Osteoblast (primary cell): Measurements from ENCODE around the gene ADGRD1. TPM values are rescaled to one million over a fixed set of nuclear protein-coding genes. Genes with fewer than 3 reads are reported as not detected.
"Not testable (repeated sequence)": the region's sequence is repeated elsewhere in the genome, so short reads cannot be mapped to it uniquely, and the experiment has no call there.

Experiments used
- DNase-seq: peaks from one replicate; pipeline ENCODE4 v3.0.0; 2011; ENCODE audit warnings: low spot score, mixed read lengths; ENCODE audit not compliant: insufficient read length; ENCODE audit errors: missing footprints
- H2AFZ ChIP-seq: 2 replicates; pipeline ENCODE4 v1.6.0; 2011; ENCODE audit warnings: mild to moderate bottlenecking, low read length
- H3K27ac ChIP-seq: 2 replicates; pipeline ENCODE4 v1.5.1; 2011; ENCODE audit warnings: mild to moderate bottlenecking, low read depth, low read length, moderate library complexity
- H3K27me3 ChIP-seq: 2 replicates; pipeline ENCODE4 v1.6.0; 2012; ENCODE audit warnings: mild to moderate bottlenecking, control low read depth, inconsistent platforms, low read length, moderate library complexity; ENCODE audit not compliant: insufficient read depth
- H3K36me3 ChIP-seq: 2 replicates; pipeline ENCODE4 v1.5.1; 2011; ENCODE audit warnings: mild to moderate bottlenecking, low read length, control low read depth, moderate library complexity; ENCODE audit not compliant: insufficient read depth
- H3K4me1 ChIP-seq: 2 replicates; pipeline ENCODE4 v1.5.1; 2011; ENCODE audit warnings: mild to moderate bottlenecking, low read length, control low read depth, moderate library complexity; ENCODE audit not compliant: insufficient read depth
- H3K4me2 ChIP-seq: 2 replicates; pipeline ENCODE4 v1.6.0; 2011; ENCODE audit warnings: mild to moderate bottlenecking, low read length; ENCODE audit not compliant: insufficient read depth
- H3K4me3 ChIP-seq: fragments of 200-600 bp; sonication (generic); 3 replicates; pipeline ENCODE4 v1.5.1; 2012; ENCODE audit warnings: mild to moderate bottlenecking, low read length, inconsistent platforms; ENCODE audit not compliant: insufficient read depth
- H3K79me2 ChIP-seq: 2 replicates; pipeline ENCODE4 v1.6.0; 2012; ENCODE audit warnings: mild to moderate bottlenecking, low read length, control low read depth, inconsistent platforms; ENCODE audit not compliant: insufficient read depth
- H3K9me3 ChIP-seq: 2 replicates; pipeline ENCODE4 v1.5.1; 2011; ENCODE audit warnings: low read depth, low read length, control low read depth
- H4K20me1 ChIP-seq: 2 replicates; pipeline ENCODE4 v1.6.0; 2012; ENCODE audit warnings: mild to moderate bottlenecking, low read length, control low read depth; ENCODE audit not compliant: insufficient read depth
- total RNA-seq: library from RNA; depleted of rRNA; stranded (reverse); fragments of >200 nt; gene quantifications from 2 replicates; pipeline ENCODE4 v1.2.3, GENCODE V29; 2012
- TF ChIP-seq, protein P1 (sequence below): IDR thresholded peaks from 2 replicates; pipeline ENCODE4 v1.5.1; 2011; ENCODE audit warnings: mild to moderate bottlenecking, low read depth, low read length, moderate library complexity; ENCODE audit errors: extremely low read depth

ADGRD1 gene
- total RNA-seq, 1 donor, result 0.72 TPM

DNA sequence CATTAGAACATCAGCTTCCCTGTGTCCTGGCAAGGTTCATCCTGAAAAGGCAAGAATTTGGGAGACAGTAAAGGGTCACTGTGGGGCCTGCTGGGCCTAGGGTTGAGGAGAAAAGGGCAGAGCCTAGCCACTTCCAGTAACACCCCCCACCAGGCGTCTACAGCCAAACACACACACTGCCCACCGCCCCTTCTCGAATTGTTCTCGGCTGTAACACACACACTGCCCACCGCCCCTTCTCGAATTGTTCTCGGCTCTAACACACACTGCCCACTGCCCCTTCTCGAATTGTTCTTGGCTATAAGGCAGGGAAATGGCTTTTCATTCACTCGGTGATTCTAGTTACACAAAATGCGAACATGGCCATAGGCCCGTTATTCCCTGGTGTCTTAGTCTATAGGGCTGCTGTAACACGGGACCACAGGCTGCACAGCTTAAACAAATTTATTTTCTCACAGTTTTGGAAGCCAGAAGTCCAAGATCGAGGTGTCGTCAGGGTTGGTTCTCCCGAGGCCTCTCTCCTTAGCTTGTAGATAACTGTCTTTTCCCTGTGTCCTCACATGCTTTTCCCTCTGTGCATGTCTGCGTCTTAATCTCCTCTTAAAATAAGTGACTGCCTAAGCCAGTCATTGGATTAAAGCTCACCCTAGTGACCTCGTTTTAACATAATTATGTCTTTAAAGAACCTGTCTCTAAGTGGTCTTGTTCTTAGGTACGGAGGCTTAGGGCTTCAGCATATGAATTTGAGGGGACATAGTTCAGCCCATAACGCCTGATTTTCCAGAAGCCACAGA is 171.0 kb downstream of the ADGRD1 start:
- TF ChIP-seq, protein P1, sequence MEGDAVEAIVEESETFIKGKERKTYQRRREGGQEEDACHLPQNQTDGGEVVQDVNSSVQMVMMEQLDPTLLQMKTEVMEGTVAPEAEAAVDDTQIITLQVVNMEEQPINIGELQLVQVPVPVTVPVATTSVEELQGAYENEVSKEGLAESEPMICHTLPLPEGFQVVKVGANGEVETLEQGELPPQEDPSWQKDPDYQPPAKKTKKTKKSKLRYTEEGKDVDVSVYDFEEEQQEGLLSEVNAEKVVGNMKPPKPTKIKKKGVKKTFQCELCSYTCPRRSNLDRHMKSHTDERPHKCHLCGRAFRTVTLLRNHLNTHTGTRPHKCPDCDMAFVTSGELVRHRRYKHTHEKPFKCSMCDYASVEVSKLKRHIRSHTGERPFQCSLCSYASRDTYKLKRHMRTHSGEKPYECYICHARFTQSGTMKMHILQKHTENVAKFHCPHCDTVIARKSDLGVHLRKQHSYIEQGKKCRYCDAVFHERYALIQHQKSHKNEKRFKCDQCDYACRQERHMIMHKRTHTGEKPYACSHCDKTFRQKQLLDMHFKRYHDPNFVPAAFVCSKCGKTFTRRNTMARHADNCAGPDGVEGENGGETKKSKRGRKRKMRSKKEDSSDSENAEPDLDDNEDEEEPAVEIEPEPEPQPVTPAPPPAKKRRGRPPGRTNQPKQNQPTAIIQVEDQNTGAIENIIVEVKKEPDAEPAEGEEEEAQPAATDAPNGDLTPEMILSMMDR, result no peak
- Histone ChIP-seq H3K9me3 (no peaks in the 10 kb centered on the region), H3K4me3 (no peak overlapping the region), H3K27me3 (no peaks in the 10 kb centered on the region), H3K27ac (no peak overlapping the region), H3K4me1 (no peaks in the 10 kb centered on the region), H3K79me2 (no peaks in the 10 kb centered on the region), H4K20me1 (no peaks in the 10 kb centered on the region), H3K36me3 (no peaks in the 10 kb centered on the region), H3K4me2 (no peak overlapping the region), H2AFZ (no peak overlapping the region)
- DNase-seq, result no peak

DNA sequence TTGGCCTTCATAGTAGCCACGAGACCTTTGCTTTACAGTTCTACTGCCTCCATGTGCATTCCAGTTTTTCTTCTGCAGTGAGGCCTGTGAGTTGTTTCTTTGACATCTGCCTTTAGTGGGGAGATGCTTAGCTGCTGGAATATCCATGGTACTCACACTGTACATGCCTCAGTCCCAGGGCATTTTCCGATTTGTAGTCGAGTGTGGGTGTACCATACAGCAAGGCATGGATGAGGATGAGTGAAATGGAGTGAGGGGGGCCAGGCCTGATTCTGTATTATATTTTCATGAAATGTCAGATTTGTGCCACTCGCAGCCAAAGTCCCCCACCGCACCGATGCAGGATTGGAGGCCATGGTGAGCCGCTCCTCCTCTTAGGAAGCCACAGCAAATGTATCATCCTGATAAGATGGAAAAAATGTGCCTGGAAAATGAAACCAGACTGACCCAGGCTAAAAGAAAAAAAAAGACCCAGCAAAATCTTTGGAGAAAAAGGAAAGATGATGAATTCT is 173.0 kb downstream of the ADGRD1 start:
- no peak overlapping the region for H3K4me2 ChIP-seq
- no peaks in the 10 kb centered on the region for H3K27me3 ChIP-seq
- peak; percentile 54 for DNase-seq
- no peak overlapping the region for H3K27ac ChIP-seq
- no peak overlapping the region for H3K4me3 ChIP-seq
- H2AFZ ChIP-seq, result no peak overlapping the region
- H3K36me3 ChIP-seq, result no peaks in the 10 kb centered on the region
- TF ChIP-seq, protein P1, result no peak
- no peaks in the 10 kb centered on the region for H3K4me1 ChIP-seq
- no peaks in the 10 kb centered on the region for H3K79me2 ChIP-seq
- no peaks in the 10 kb centered on the region for H3K9me3 ChIP-seq
- H4K20me1 ChIP-seq, result no peaks in the 10 kb centered on the region

DNA sequence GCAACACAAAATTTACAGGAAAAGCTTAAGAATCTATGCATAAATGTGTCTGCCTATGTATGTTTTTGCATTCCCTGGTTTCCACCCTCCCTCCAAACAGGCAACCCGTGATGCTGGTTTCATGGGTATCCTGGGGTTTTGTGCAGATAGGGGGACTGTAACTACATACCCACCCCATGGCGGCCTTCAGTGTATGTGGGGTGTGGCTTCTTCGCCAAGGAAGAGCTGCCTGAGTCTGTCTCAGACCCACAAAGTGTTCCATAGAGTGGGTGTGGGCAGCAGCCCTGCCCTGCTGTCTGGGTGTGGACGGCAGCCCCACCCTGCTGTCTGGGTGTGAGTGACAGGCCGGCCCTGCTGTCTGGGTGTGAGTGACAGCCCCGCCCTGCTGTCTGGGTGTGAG is 174.8 kb downstream of the ADGRD1 start:
- H2AFZ ChIP-seq, result no peak overlapping the region
- TF ChIP-seq, protein P1, result no peak
- no peaks in the 10 kb centered on the region for H3K36me3 ChIP-seq
- no peaks in the 10 kb centered on the region for H4K20me1 ChIP-seq
- H3K4me3 ChIP-seq, result no peak overlapping the region
- DNase-seq, result peak; percentile 50
- no peaks in the 10 kb centered on the region for H3K4me1 ChIP-seq
- H3K9me3 ChIP-seq, result no peaks in the 10 kb centered on the region
- no peak overlapping the region for H3K4me2 ChIP-seq
- H3K27ac ChIP-seq, result no peak overlapping the region
- no peaks in the 10 kb centered on the region for H3K27me3 ChIP-seq
- no peaks in the 10 kb centered on the region for H3K79me2 ChIP-seq

DNA sequence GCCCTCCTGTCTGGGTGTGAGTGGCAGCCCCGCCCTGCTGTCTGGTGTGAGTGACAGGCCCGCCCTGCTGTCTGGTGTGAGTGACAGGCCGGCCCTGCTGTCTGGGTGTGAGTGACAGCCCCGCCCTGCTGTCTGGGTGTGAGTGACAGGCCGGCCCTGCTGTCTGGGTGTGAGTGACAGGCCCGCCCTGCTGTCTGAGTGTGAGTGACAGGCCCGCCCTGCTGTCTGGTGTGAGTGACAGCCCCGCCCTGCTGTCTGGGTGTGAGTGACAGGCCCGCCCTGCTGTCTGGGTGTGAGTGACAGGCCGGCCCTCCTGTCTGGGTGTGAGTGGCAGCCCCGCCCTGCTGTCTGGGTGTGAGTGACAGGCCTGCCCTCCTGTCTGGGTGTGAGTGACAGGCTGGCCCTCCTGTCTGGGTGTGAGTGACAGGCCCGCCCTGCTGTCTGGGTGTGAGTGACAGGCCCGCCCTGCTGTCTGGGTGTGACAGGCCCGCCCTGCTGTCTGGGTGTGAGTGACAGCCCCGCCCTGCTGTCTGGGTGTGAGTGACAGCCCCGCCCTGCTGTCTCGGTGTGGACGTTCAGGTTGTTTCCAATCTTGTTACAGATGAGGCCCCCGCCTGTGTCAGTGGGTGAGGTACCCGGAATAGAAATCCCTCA is 175.4 kb downstream of the ADGRD1 start:
- not testable (repeated sequence) for H4K20me1 ChIP-seq, H3K79me2 ChIP-seq, H3K36me3 ChIP-seq, H3K4me1 ChIP-seq, H3K4me2 ChIP-seq, H3K27me3 ChIP-seq, H2AFZ ChIP-seq, DNase-seq, H3K9me3 ChIP-seq, H3K4me3 ChIP-seq, H3K27ac ChIP-seq
